HAP-1 (cell line): Measurements from ENCODE around the gene KLF5.
A peak's percentile ranks its signal among the peaks of the same experiment; 100 is the strongest.

ENCODE experiments used
- DNase-seq, 2 experiments: peaks; one replicate each; pipeline ENCODE4 v3.0.0-alpha.2; 2016 to 2020; ENCODE audit warnings: low spot score in 2 of 2
- H3K27me3 ChIP-seq: fragments of 250-450 bp; sonication (Bioruptor Pico); 2 replicates; pipeline ENCODE4 v1.5.1; 2020; ENCODE audit warnings: low read depth, mild to moderate bottlenecking, moderate library complexity
- H3K36me3 ChIP-seq: fragments of 250-450 bp; sonication (Bioruptor Pico); replicated peaks from 2 replicates; pipeline ENCODE4 v1.5.1; 2020; ENCODE audit warnings: mild to moderate bottlenecking
- H3K4me1 ChIP-seq: fragments of 250-450 bp; sonication (Bioruptor Pico); 2 replicates; pipeline ENCODE4 v1.5.1; 2020; ENCODE audit warnings: mild to moderate bottlenecking
- H3K4me3 ChIP-seq: fragments of 250-450 bp; sonication (Bioruptor Pico); 2 replicates; pipeline ENCODE4 v1.5.1; 2020; ENCODE audit warnings: mild to moderate bottlenecking, moderate library complexity
- H3K9me3 ChIP-seq: fragments of 250-450 bp; sonication (Bioruptor Pico); 2 replicates; pipeline ENCODE4 v1.5.1; 2020; ENCODE audit warnings: mild to moderate bottlenecking, moderate library complexity
- in situ Hi-C: fragments of 300-500 bp; cut with MboI; formaldehyde crosslinking; loops from 3 replicates; pipeline ENCODE4 v1.14.3; 2020; ENCODE audit warnings: low sequenced_read_pairs, inconsistent platforms, mixed read lengths

Gene KLF5

DNA sequence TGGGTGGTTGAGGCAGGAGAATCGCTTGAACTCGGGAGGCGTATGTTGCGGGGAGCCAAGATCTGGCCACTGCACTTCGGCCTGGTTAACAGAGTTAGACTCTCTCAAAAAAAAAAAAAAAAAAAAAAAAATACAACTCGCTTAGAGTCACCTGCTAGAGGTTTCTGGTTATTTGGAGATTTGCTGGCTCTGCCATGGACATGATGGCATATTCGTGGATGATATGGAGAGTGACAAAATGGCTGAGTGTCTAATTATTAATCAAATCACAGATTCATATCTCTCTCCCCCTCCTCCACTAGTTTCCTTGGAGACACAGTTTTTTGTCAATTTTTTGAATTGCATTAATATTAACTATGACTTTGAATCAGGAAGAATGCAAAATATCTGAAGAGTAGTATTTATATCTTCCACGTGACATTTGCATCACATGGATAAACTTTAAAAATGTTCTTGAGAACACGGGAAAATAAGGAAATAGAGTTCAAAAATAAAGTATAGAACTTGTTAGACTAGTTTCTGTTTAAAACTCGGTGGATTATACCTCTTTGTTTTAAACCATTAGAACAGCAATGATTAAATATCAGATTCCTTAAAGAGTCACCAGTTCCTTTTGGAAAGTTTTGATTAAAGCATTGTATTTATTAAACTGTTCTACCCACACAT lies 47.8 kb downstream of the KLF5 start:
- H3K36me3 ChIP-seq = no peaks in the 10 kb centered on the region
- in situ Hi-C loops = no loop called here
- H3K9me3 ChIP-seq = no peaks in the 10 kb centered on the region
- peaks cover 10% of the 10 kb centered on the region; the same call in 1 of the 2 replicates for H3K4me1 ChIP-seq
- H3K27me3 ChIP-seq = no peaks in the 10 kb centered on the region
- no peak overlapping the region for H3K4me3 ChIP-seq
- DNase-seq = no peak

GRCh38 chr13:73107481-73107880 lies 48.7 kb downstream of the KLF5 start:
- H3K9me3 ChIP-seq = no peaks in the 10 kb centered on the region
- H3K27me3 ChIP-seq = no peaks in the 10 kb centered on the region
- H3K4me1 ChIP-seq = peaks cover 9% of the 10 kb centered on the region; the same call in 1 of the 2 replicates
- no peak overlapping the region for H3K4me3 ChIP-seq
- in situ Hi-C loops = no loop called here
- DNase-seq = peak in 1 of 2 experiments; percentile 30
- no peaks in the 10 kb centered on the region for H3K36me3 ChIP-seq

DNA sequence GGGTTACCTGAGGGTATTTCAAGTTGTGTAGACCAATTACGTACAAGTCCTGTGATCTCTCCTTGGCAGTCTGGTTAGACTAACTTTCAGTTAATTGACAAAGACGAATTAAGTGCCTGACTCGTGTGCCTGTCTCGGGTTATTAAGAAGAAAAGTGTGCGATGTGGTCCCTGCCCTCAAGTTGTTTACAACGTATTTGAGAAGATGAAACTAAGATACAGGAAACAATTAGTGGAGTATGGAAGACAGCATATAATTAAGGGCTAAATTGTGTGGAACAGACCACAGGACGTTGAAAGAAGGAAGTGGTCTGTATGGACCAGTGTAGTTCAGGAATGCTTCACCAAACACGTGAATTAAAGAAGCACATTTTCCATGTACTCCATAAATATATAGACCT lies 49.2 kb downstream of the KLF5 start:
- H3K36me3 ChIP-seq = no peaks in the 10 kb centered on the region
- H3K27me3 ChIP-seq = no peaks in the 10 kb centered on the region
- in situ Hi-C loops = no loop called here
- DNase-seq = no peak
- no peak overlapping the region for H3K4me3 ChIP-seq
- H3K9me3 ChIP-seq = no peaks in the 10 kb centered on the region
- peaks cover 10% of the 10 kb centered on the region; the same call in 1 of the 2 replicates for H3K4me1 ChIP-seq

- Histone ChIP-seq H3K27me3 (no peaks in the 10 kb centered on the region), H3K4me1 (peaks cover 10% of the 10 kb centered on the region; the same call in 1 of the 2 replicates), H3K9me3 (no peaks in the 10 kb centered on the region), H3K36me3 (no peaks in the 10 kb centered on the region), H3K4me3 (no peak overlapping the region)
- no peak for DNase-seq
- in situ Hi-C loops = no loop called here
Measured at GRCh38 chr13:73109288-73109899, 50.6 kb downstream of the KLF5 start.

GRCh38 chr13:73109969-73110368 lies 51.2 kb downstream of the KLF5 start:
- Histone ChIP-seq H3K9me3 (no peaks in the 10 kb centered on the region), H3K4me1 (peaks cover 10% of the 10 kb centered on the region; the same call in 1 of the 2 replicates), H3K27me3 (no peaks in the 10 kb centered on the region), H3K36me3 (no peaks in the 10 kb centered on the region), H3K4me3 (no peak overlapping the region)
- DNase-seq = no peak
- in situ Hi-C loops = no loop called here

- H3K27me3 ChIP-seq = no peaks in the 10 kb centered on the region
- H3K9me3 ChIP-seq = no peaks in the 10 kb centered on the region
- no peaks in the 10 kb centered on the region for H3K36me3 ChIP-seq
- peaks cover 10% of the 10 kb centered on the region; the same call in 1 of the 2 replicates for H3K4me1 ChIP-seq
- in situ Hi-C loops = no loop called here
- no peak overlapping the region for H3K4me3 ChIP-seq
- DNase-seq = no peak
Measured at GRCh38 chr13:73110814-73111213, 52.0 kb downstream of the KLF5 start.

GRCh38 chr13:73111331-73111730 lies 52.5 kb downstream of the KLF5 start:
- no peak overlapping the region for H3K4me3 ChIP-seq
- peaks cover 10% of the 10 kb centered on the region; the same call in 1 of the 2 replicates for H3K4me1 ChIP-seq
- DNase-seq = no peak
- in situ Hi-C loops = no loop called here
- H3K27me3 ChIP-seq = no peaks in the 10 kb centered on the region
- H3K9me3 ChIP-seq = no peaks in the 10 kb centered on the region
- no peaks in the 10 kb centered on the region for H3K36me3 ChIP-seq

DNA sequence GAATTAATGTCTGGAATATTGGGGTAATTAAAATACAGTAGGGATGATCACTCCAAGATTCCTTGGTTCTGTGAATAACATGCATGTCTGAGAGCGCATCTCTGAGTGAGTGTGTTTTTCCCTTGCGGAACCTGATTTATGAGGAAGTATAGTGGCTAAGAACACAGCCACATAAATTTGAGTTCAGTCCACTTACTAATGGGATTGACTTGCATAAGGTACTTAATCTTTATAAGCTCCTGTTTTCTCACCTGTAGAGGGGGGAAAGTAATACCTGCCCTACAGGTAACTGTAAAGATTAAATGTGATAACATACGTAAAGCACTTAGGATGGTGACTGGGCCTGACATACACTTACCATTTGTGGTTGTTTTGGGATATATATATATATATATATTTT lies 60.8 kb downstream of the KLF5 start:
- Histone ChIP-seq H3K4me1 (no peaks in the 10 kb centered on the region), H3K27me3 (no peaks in the 10 kb centered on the region), H3K4me3 (no peak overlapping the region), H3K36me3 (no peaks in the 10 kb centered on the region), H3K9me3 (no peaks in the 10 kb centered on the region)
- in situ Hi-C loops = no loop called here
- no peak for DNase-seq
